ENCODE measurements around the gene COL12A1. TPM values are rescaled to one million over a fixed set of nuclear protein-coding genes. Genes with fewer than 3 reads are reported as not detected.

Gene COL12A1
- total and polyA plus RNA-seq, 2 donors (not counting 3 experiments of a cell fraction or from before 2014, with no cell fraction given): 48.5 to 89.1 TPM

GRCh38 chr6:75145976-75146375 lies 59.9 kb downstream of the COL12A1 start:
- no peak overlapping the region for H3K4me2 ChIP-seq (ENCODE audit: insufficient read depth, low read length)
- H2AFZ ChIP-seq (ENCODE audit: low read depth, low read length): no peak overlapping the region
- TF ChIP-seq JUN (IDR thresholded peaks at IDR 0.05; ENCODE audit: borderline replicate concordance, insufficient read depth, insufficient read length, low read depth): no peak
- TF ChIP-seq POLR2AphosphoS5 (IDR thresholded peaks at IDR 0.05; ENCODE audit: insufficient read depth, low read depth, low read length): no peak
- no peak for TF ChIP-seq MYC (IDR thresholded peaks at IDR 0.05; ENCODE audit: low read depth, low read length)
- no peak for TF ChIP-seq FOS (IDR thresholded peaks at IDR 0.05; ENCODE audit: borderline replicate concordance, insufficient read depth, low read length)
- no peak for TF ChIP-seq MAX (IDR thresholded peaks at IDR 0.05; ENCODE audit: insufficient read depth, insufficient read length)
- TF ChIP-seq POLR2A (IDR thresholded peaks at IDR 0.05; ENCODE audit: low read depth, low read length): no peak
- no peak for TF ChIP-seq GATA2 (IDR thresholded peaks at IDR 0.05; ENCODE audit: insufficient read depth, insufficient read length, low read depth, low read length)
- TF ChIP-seq CTCF (IDR thresholded peaks at IDR 0.05; ENCODE audit: extremely low read depth in 1 of 2, insufficient read depth in 1 of 2, low read depth in 1 of 2, low read length in 2 of 2): no peak
- TF ChIP-seq EZH2 (IDR thresholded peaks at IDR 0.05; ENCODE audit: borderline replicate concordance, low read depth, low read length, severe bottlenecking): no peak
- no peaks in the 10 kb centered on the region for H3K9me1 ChIP-seq (replicated peaks; ENCODE audit: control insufficient read depth, extremely low read depth, insufficient read depth, low read length)
- intact Hi-C loops (cut with micrococcal nuclease): no loop called here
- no peak for FAIRE-seq
- H3K27me3 ChIP-seq (ENCODE audit: control insufficient read depth in 2 of 2, insufficient read depth in 2 of 2, low read length in 2 of 2): no peaks in the 10 kb centered on the region
- ChIA-PET CTCF (interaction anchor here (0.7 to 1.1 kb wide), 2 partner anchors 10 to 26 kb away, joined by 3 to 5 read pairs; no protein-coding TSS in a partner anchor), POLR2A (no interaction called here)
- no peaks in the 10 kb centered on the region for H3K36me3 ChIP-seq (ENCODE audit: control insufficient read depth in 2 of 2, extremely low read depth in 1 of 2, insufficient read depth in 2 of 2, low read length in 2 of 2)
- H4K20me1 ChIP-seq (replicated peaks; ENCODE audit: control insufficient read depth, extremely low read depth, insufficient read depth, low read length): no peaks in the 10 kb centered on the region
- H3K9me3 ChIP-seq (replicated peaks; ENCODE audit: control insufficient read depth, insufficient read depth, low read length): no peaks in the 10 kb centered on the region
- no peak overlapping the region for H3K4me3 ChIP-seq (replicated peaks in 1 of 3; ENCODE audit: insufficient read depth in 1 of 3, low read depth in 1 of 3, low read length in 3 of 3)
- dilution Hi-C loops (cut with MboI; ENCODE audit: extremely low pct_ligation_motif_present, low sequenced_read_pairs): no loop called here
- BruUV-seq (replicated peaks): no TSS peak
- DNase-seq (ENCODE audit: low read depth, low spot score): no peak
- H3K9ac ChIP-seq (replicated peaks; ENCODE audit: extremely low read depth, insufficient read depth, low read length): no peak overlapping the region
- no peaks in the 10 kb centered on the region for H3K79me2 ChIP-seq (ENCODE audit: control insufficient read depth, insufficient read depth, low read length)
- no peak overlapping the region for H3K27ac ChIP-seq (ENCODE audit: insufficient read depth, low read depth, low read length)
- H3K4me1 ChIP-seq (ENCODE audit: control insufficient read depth, extremely low read depth, insufficient read depth, low read length): no peaks in the 10 kb centered on the region

Measured in endothelial cell of umbilical vein (primary cell).